Fibroblast of lung (primary cell): ENCODE results near the gene RNF112.

ENCODE experiments used
- EZH2 ChIP-seq: IDR thresholded peaks from 2 replicates; pipeline ENCODE4 v1.5.1; 2012; ENCODE audit warnings: low read length, control low read depth, mild to moderate bottlenecking; ENCODE audit errors: missing control alignments
- TF ChIP-seq, protein P1 (sequence below), 2 donors: IDR thresholded peaks in 1 of 2; conservative IDR thresholded peaks in 1 of 2; 1 replicate in 1 of 2; 2 replicates in 1 of 2; pipeline ENCODE4 v1.5.1; 2011 to 2012; ENCODE audit warnings: low read length in 2 of 2, control low read depth in 1 of 2, inconsistent platforms in 1 of 2, low read depth in 1 of 2, mild to moderate bottlenecking in 1 of 2

DNA sequence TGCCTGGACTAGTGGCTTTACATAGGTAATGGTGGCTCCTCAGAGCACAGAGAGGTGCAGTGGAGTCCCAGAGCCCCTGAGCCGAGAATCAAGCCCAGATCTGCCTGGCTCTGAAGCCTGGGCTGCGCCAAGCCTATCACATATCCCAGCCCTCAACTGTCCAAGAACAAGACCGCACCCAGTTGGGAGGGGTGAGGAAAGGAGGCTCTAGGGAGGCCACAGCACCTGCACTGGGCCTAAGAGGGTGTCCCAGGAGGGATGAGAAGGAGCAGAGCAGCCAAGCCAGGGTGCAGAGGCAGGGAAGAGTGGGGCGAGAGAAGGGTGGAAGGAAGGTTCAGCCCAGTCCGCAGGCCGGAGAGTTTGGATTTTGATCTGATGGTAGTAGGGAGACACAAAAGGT lies 941 bp upstream of the RNF112 start:
- TF ChIP-seq, protein P1, sequence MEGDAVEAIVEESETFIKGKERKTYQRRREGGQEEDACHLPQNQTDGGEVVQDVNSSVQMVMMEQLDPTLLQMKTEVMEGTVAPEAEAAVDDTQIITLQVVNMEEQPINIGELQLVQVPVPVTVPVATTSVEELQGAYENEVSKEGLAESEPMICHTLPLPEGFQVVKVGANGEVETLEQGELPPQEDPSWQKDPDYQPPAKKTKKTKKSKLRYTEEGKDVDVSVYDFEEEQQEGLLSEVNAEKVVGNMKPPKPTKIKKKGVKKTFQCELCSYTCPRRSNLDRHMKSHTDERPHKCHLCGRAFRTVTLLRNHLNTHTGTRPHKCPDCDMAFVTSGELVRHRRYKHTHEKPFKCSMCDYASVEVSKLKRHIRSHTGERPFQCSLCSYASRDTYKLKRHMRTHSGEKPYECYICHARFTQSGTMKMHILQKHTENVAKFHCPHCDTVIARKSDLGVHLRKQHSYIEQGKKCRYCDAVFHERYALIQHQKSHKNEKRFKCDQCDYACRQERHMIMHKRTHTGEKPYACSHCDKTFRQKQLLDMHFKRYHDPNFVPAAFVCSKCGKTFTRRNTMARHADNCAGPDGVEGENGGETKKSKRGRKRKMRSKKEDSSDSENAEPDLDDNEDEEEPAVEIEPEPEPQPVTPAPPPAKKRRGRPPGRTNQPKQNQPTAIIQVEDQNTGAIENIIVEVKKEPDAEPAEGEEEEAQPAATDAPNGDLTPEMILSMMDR (conservative IDR thresholded peaks at IDR 0.05 in 1 of 2, IDR thresholded peaks at IDR 0.05 in 1 of 2; ENCODE audit: low read depth in 1 of 2, low read length in 2 of 2): no peak
- TF ChIP-seq EZH2: no peak
